Effector memory CD4-positive, alpha-beta T cell (primary cell): ENCODE measurements around the gene AGTPBP1.
"Not testable (repeated sequence)": the region's sequence is repeated elsewhere in the genome, so short reads cannot be mapped to it uniquely, and the experiment has no call there.

Experiments
- DNase-seq, 3 donors: peaks; one replicate each; pipeline ENCODE4 v3.0.0-alpha.2; 2020
- H3K27ac ChIP-seq: 2 replicates; pipeline ENCODE4 v1.7.0; 2013; ENCODE audit warnings: mild to moderate bottlenecking, low read length, moderate library complexity; ENCODE audit not compliant: insufficient read depth, poor library complexity, severe bottlenecking
- H3K27me3 ChIP-seq: replicated peaks from 2 replicates; pipeline ENCODE4 v1.7.0; 2013; ENCODE audit warnings: mild to moderate bottlenecking, low read length; ENCODE audit not compliant: insufficient read depth, control insufficient read depth, poor library complexity, severe bottlenecking
- H3K36me3 ChIP-seq: 2 replicates; pipeline ENCODE4 v1.7.0; 2013; ENCODE audit warnings: mild to moderate bottlenecking, low read length, moderate library complexity; ENCODE audit not compliant: control insufficient read depth, insufficient read depth
- H3K4me1 ChIP-seq: 2 replicates; pipeline ENCODE4 v1.7.0; 2013; ENCODE audit warnings: low read length, mild to moderate bottlenecking; ENCODE audit not compliant: control insufficient read depth, insufficient read depth, poor library complexity, severe bottlenecking
- H3K4me3 ChIP-seq: 2 replicates; pipeline ENCODE4 v1.7.0; 2013; ENCODE audit warnings: low read length, low read depth, mild to moderate bottlenecking; ENCODE audit not compliant: insufficient read depth, poor library complexity, severe bottlenecking
- H3K9me3 ChIP-seq: 2 replicates; pipeline ENCODE4 v1.7.0; 2013; ENCODE audit warnings: mild to moderate bottlenecking, low read length, moderate library complexity; ENCODE audit not compliant: control insufficient read depth

AGTPBP1 gene

DNA sequence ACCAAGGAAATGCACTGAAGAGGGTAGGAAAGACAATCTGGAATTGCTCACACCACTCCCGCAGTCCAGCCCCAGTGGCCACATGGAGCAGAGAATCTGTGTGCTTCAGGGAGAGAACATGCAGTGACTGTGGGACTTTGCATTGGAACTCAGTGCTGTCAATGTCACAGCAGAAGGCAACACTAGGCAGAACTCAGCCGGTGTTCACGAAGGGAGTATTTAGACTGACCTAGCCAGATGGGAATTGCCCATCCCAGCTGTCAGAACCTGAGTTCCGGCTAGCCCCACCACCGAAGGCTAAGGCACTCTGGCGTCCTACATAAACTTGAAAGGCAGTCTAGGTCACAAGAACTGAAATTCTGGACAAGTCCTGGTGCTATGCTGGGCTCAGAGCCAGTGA lies 139.0 kb downstream of the AGTPBP1 start:
- H3K36me3 ChIP-seq: no peaks in the 10 kb centered on the region
- H3K4me3 ChIP-seq: no peak overlapping the region
- no peak for DNase-seq
- no peaks in the 10 kb centered on the region for H3K27me3 ChIP-seq
- no peak overlapping the region for H3K27ac ChIP-seq
- no peaks in the 10 kb centered on the region for H3K9me3 ChIP-seq
- no peaks in the 10 kb centered on the region for H3K4me1 ChIP-seq

DNA sequence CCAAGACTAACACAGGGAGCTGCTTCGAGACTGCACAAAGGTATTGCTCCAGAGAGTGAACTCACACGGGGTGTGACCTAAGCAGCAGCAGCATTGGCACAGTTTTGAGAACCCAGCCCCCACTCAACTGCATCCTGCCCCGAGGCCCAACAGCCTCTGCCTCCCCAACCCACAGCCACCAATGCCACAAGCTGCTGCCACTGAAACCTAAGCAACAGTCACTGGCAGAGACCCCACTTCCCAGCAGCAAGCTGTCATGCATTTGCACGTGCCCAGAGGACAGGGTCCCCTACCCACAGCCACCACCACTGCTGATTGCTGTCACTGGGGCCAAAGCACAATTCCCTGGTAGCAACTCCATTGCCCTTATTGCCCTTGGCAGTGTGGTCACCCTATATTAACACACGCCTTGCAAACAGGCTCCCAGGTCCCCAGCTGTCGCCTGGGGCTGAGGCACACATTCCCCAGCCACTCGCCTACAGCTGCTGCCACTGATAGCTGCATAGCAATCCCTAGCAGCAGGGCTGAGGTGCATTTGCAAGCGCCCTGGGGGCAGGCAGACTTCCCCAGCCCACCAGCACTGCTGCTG lies 141.0 kb downstream of the AGTPBP1 start:
- no peaks in the 10 kb centered on the region for H3K4me1 ChIP-seq
- H3K4me3 ChIP-seq: no peak overlapping the region
- H3K9me3 ChIP-seq: no peaks in the 10 kb centered on the region
- H3K27me3 ChIP-seq: no peaks in the 10 kb centered on the region
- H3K27ac ChIP-seq: no peak overlapping the region
- no peak for DNase-seq
- peaks cover 3% of the 10 kb centered on the region for H3K36me3 ChIP-seq

DNA sequence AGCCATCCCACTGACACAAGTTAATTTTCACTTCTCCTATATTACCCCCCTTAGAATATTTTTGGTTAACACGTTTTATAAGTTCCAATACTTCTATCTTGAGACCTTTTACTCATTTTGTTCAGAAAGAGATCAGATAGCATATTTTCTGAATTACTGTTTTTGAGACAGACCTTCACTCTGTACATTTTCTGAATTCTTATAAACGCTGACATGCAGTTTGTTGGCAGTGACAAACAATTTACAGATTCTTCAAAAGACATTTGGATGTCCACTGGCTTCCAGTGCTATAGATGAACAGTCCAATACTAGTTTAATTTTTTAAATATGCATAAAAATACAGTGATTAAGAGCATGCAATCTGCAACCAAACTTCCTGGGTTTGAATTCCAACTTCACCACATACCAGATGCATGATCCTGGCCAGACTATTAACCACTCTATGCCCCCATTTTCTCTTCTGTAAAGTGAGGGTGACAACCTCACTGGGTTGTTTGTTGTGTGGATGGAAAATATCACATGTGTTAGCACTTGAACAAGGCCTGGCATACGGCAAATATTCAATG lies 142.1 kb downstream of the AGTPBP1 start:
- DNase-seq: no peak
- no peaks in the 10 kb centered on the region for H3K27me3 ChIP-seq
- H3K36me3 ChIP-seq: peaks cover 4% of the 10 kb centered on the region
- H3K4me3 ChIP-seq: no peak overlapping the region
- H3K27ac ChIP-seq: no peak overlapping the region
- H3K9me3 ChIP-seq: no peaks in the 10 kb centered on the region
- H3K4me1 ChIP-seq: no peaks in the 10 kb centered on the region

DNA sequence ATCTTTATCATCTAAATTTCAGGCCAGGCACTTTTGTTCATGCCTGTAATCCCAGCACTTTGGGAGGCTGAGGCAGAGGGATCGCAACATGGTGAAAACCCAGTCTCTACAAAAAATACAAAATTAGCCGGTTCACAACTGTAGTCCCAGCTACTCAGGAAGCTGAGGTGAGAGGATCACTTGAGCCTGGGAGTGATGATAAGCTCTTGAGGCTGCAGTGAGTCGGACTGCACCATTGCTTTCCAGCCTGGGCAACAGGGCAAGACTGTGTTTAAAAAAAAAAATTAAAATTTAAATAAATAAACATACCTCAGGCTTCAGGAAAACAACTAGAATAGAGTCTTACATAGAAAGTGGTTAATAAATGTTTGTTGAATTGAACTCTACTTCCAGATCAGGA lies 147.4 kb downstream of the AGTPBP1 start:
- Histone ChIP-seq H3K4me1 (no peaks in the 10 kb centered on the region), H3K36me3 (peaks cover 13% of the 10 kb centered on the region), H3K27ac (no peak overlapping the region), H3K4me3 (no peak overlapping the region), H3K9me3 (no peaks in the 10 kb centered on the region), H3K27me3 (no peaks in the 10 kb centered on the region)
- DNase-seq: no peak

DNA sequence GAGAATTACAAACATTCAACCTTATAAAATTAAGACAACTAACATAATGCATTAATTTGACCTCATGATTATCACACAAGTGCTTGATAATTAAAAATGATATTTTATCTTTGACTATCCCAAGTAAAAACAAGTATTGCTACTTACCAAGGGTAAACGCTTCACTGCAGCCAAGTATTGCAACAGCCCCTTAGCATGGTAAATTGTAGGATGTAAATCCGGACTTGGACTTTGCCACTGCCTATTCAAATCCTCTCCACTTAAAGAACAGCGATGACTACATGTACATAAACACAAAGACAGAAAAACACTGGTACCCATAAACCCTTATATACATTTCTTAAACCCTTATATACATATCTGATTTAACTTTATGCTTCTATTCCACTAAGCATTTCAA lies 155.1 kb downstream of the AGTPBP1 start:
- H3K4me3 ChIP-seq: no peak overlapping the region
- no peak for DNase-seq
- no peaks in the 10 kb centered on the region for H3K9me3 ChIP-seq
- H3K36me3 ChIP-seq: peaks cover 25% of the 10 kb centered on the region
- H3K27me3 ChIP-seq: no peaks in the 10 kb centered on the region
- H3K4me1 ChIP-seq: no peaks in the 10 kb centered on the region
- H3K27ac ChIP-seq: no peak overlapping the region

DNA sequence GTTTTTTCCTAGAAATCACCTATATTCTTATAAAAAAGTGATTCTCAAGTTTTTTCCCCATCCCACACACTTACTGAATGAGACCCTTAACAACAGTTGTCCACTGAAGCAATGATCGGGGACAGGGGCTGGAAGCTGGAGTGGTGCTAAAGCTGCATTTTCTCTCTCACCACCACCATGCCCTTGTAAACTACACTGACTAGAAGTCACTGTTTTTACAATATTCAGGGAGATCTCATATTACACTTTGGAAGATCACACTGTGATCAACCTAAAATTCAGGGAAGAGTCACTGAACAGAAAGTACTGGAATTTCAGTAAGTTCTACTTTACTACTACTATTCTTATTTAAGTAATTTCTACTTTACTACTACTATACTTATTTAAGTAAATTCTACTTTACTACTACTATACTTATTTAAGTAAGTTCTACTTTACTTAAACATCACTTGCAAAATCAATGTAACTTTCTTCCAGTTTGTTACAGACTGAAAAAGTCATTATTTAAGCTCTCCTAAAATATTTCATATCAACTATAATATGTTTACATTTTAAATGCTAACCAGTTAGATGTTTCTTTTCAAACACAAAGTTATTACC lies 164.3 kb downstream of the AGTPBP1 start:
- DNase-seq: no peak
- Histone ChIP-seq H3K27me3 (no peaks in the 10 kb centered on the region), H3K9me3 (no peaks in the 10 kb centered on the region), H3K36me3 (peaks cover 4% of the 10 kb centered on the region), H3K4me1 (no peaks in the 10 kb centered on the region), H3K27ac (no peak overlapping the region), H3K4me3 (no peak overlapping the region)

DNA sequence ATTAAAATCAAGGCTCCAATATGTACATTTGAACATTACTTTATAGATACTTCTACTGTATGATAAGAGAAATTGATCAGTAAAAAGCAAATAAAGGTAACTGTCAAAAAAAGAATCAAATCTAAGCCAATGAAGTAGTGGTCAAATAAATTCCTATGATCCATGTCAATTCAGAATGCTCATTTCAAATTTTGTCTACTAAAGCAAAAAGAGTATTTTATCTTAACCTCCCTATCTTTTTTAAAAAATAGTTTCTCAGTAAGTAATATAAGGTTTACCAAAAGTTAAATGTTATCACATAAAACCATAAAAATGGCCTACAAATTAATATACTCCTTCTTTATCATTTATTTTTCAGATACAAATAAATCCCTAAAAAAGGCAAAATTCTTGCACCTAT lies 165.9 kb downstream of the AGTPBP1 start:
- Histone ChIP-seq H3K36me3 (peaks cover 4% of the 10 kb centered on the region), H3K27ac (no peak overlapping the region), H3K27me3 (no peaks in the 10 kb centered on the region), H3K9me3 (no peaks in the 10 kb centered on the region), H3K4me1 (no peaks in the 10 kb centered on the region), H3K4me3 (no peak overlapping the region)
- no peak for DNase-seq

DNA sequence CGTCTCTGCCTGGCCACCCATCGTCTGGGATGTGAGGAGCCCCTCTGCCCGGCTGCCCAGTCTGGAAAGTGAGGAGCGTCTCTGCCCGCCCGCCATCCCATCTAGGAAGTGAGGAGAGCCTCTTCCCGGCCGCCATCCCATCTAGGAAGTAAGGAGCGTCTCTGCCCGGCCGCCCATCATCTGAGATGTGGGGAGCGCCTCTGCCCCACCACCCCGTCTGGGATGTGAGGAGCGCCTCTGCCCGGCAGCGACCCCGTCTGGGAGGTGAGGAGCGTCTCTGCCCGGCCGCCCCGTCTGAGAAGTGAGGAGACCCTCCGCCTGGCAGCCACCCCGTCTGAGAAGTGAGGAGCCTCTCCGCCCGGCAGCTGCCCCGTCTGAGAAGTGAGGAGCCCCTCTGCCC lies 168.2 kb downstream of the AGTPBP1 start:
- H3K4me3 ChIP-seq, H3K4me1 ChIP-seq, DNase-seq, H3K27ac ChIP-seq, H3K36me3 ChIP-seq, H3K27me3 ChIP-seq, H3K9me3 ChIP-seq: not testable (repeated sequence)

DNA sequence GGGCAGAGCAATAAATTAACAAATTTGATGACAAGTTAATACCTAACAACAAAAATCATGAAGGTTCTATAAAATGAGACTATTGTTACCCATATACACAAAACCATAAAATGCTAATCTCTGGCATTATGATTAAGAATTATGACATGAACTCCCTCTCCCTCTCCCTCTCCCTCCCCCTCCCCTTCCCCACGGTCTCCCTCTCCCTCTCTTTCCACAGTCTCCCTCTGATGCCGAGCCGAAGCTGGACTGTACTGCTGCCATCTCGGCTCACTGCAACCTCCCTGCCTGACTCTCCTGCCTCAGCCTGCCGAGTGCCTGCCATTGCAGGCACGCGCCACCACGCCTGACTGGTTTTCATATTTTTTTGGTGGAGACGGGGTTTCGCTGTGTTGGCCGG lies 168.8 kb downstream of the AGTPBP1 start:
- H3K27ac ChIP-seq, H3K27me3 ChIP-seq, H3K9me3 ChIP-seq, H3K4me1 ChIP-seq, H3K36me3 ChIP-seq, DNase-seq, H3K4me3 ChIP-seq: not testable (repeated sequence)

DNA sequence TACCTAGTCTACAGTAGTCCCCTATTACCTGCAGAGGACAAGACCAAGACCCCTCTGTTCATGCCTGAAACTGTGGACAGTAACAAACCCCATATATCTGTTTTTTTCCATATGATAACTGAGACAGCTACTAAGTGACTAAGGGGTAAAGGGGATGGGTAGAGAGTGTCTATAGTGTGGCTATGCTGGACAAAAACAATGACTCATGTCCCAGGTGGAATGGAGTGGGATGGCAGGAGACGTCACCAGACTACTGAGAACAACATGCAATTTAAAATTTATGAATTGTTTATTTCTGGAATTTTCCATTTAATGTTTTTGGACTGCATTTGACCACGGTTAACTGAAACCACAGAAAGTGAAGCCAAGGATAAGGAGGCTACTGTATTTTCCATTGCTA lies 171.8 kb downstream of the AGTPBP1 start:
- Histone ChIP-seq H3K27me3 (no peaks in the 10 kb centered on the region), H3K9me3 (no peaks in the 10 kb centered on the region), H3K27ac (no peak overlapping the region), H3K4me3 (no peak overlapping the region), H3K4me1 (no peaks in the 10 kb centered on the region), H3K36me3 (peaks cover 4% of the 10 kb centered on the region)
- no peak for DNase-seq
